Neural progenitor cell (in vitro differentiated cells): ENCODE measurements around the gene PCSK6.

Source experiments
- CTCF ChIP-seq: fragments of 200-600 bp; sonication (generic); IDR thresholded peaks from 2 replicates; pipeline ENCODE4 v1.5.1; 2017; ENCODE audit warnings: antibody characterized with exemption, mild to moderate bottlenecking
- EZH2 ChIP-seq: fragments of 200-600 bp; sonication (generic); IDR thresholded peaks from 2 replicates; pipeline ENCODE4 v1.6.1; 2017; ENCODE audit warnings: antibody characterized with exemption, mild to moderate bottlenecking, moderate library complexity
- EZH2phosphoT487 ChIP-seq: fragments of 200-600 bp; sonication (generic); IDR thresholded peaks from 2 replicates; pipeline ENCODE4 v1.6.1; 2017; ENCODE audit warnings: antibody characterized with exemption

GRCh38 chr15:101394056-101394630 is 95.4 kb downstream of the PCSK6 start:
- TF ChIP-seq CTCF (no peak), EZH2phosphoT487 (no peak), EZH2 (no peak)
